GM19463 (cell line): ENCODE data around the gene NRP1.
"Not testable (repeated sequence)": the region's sequence is repeated elsewhere in the genome, so short reads cannot be mapped to it uniquely, and the experiment has no call there.

Source experiments
- ATAC-seq: cut with Tn5 transposase; IDR thresholded peaks from one replicate; pipeline ENCODE4 v1.9.1; 2021; ENCODE audit warnings: mild to moderate bottlenecking, moderate library complexity; ENCODE audit not compliant: unreplicated experiment

Gene NRP1

DNA sequence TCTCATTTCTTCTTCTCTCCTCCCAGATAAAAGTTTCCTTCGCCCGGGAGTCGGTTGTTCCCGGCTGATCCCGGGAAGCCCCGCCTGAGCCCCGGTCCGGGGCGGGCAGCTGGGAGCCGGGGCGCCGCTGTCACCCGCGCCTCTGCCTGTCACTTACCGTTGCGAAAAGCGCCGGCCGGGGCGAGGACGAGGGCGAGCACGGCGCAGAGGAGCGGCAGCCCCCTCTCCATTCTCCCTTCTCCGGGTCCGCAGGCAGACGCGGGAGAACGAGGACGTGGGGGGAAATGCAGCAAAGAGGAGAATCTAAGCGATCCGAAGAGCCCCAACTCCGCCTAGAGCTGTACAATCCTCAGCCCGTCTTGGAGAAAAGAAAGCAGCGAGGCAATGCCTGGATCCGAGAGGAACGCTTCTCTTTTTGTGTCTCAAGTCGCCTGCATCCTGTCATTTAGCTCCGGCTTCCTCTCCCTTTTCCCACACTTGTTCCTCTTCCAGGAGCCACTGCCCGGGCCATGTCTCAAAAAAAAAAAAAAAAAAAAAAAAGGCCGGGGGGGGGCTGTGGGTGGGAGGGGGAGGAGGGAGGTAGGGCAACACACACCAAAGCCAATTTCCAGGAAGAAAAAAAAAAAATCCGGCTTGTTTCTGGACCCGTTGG is at the start of gene NRP1:
Gene NRP1 (minus strand): TSS at position 515 of the 652 bp plus-strand sequence. CDS start 285 bp downstream, at position 230.
- ATAC-seq, result no peak

DNA sequence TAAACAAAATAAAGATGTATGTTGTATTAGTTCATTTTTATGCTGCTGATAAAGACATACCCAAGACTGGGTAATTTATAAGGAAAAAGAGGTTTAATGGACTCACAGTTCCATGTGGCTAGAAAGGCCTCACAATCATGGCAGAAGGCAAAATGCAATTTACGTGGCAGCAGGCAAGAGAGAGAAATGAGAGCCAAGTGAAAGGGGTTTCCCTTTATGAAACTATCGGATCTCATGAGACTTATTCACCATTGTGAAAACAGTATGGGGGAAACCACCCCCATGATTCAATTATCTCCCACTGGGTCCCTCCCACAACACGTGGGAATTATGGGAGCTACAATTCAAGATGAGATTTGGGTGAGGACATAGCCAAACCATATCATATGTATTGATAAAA is 49.7 kb upstream of the NRP1 start:
- ATAC-seq, result not testable (repeated sequence)

DNA sequence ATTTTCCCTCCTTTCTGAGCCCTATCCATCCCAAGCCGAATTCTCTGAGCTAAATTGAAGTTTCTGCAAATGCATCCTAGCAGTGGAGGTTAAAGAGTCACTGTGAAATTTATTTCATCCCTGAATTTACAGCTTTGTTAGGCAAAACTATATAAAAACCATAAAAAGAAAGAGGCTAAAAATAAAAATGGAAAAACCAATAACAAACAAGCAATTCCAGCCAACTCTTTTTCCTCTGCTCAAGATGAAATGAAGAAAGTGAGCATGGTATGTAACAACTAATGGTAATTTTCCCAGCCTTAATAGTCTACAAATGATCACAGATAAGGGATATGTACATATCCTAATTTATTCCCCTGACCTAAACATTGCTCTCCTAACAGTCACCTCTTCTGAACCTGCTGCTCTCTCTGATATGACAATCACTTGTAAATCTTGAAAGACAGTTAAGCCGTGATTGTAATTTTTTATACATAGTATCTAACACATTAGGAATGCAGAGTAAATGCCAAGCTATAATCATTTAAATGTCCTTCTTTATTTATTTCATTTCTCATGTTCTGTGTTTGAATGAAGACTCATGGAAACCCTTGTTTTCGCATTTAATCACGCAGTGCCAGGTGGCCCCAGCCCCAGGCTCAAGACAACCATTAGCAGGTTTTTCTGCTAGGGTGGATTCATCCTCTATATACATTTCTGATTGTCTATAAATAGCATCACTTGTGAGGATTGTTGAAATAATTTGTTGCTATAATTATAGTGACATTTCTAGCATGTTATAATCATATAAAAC is 48.6 kb upstream of the NRP1 start:
- no peak for ATAC-seq

DNA sequence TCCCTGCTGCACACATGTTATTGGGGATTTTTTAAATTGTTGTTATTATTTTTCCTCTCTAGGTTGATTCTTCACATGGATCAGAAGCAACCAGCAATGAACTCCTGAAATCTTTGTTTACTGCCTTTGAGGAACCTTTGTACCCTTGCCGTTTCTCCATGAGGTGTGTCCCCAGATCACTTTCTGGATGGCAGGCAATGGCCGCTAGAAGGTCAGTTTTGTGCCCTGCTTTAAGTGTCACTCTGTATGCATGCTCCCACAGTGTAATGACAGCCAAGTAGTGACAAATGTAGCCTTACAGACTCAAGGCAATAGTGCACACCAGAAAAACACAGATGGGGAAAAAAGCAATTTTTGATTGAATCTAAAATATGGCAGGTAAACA is 47.7 kb upstream of the NRP1 start:
- no peak for ATAC-seq

DNA sequence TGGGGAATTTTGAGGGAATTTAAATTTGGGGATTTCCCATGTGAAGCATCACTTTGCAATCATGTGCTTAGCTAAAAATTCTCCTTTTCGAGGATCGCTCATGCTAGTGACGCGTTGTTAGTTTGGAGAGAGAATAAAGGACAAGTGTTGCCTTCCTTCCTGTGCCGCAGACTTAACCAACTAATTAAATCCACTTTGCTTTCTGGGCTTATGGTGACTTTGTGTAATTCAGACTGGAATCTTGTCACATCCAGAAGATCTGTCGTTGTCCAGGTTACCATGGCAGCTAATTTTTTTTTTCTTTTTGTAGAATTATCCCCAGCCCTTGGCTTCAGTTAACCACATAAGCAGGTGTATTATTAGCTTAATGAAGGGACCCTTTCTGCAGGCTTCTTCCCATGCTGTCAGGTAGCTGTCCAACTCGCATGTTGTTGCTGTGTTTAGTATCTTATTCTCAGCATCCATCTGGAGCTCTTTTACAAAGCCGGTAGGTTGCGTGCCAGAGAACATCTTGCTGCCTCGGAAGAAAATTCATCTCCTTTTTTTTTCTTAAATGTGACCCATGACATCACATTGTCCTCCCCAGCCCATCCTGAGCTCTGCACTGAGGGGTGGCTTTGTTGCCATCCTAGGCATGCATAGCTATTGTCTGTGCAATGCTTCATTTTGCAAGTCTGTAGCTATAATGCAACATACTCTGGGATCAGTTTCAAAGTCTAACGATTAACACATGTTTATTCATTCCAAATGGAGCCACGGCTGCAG is 47.2 kb upstream of the NRP1 start:
- no peak for ATAC-seq

DNA sequence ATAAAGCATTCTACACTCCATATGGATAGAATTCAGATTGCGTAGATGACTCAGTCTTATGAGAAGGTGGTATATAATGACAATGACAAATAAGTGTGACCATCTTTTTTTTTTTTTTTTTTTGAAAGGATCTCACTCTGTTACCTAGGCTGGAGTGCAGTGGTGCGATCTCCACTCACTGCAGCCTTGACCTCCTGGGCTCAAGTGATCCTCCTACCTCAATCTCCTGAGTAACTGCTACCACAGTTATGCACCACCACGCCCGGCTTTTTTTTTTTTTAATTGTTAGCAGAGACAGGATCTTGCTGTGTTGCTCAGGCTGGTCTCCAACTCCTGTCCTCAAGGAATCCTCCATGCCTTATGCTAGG is 43.2 kb upstream of the NRP1 start:
- no peak for ATAC-seq

DNA sequence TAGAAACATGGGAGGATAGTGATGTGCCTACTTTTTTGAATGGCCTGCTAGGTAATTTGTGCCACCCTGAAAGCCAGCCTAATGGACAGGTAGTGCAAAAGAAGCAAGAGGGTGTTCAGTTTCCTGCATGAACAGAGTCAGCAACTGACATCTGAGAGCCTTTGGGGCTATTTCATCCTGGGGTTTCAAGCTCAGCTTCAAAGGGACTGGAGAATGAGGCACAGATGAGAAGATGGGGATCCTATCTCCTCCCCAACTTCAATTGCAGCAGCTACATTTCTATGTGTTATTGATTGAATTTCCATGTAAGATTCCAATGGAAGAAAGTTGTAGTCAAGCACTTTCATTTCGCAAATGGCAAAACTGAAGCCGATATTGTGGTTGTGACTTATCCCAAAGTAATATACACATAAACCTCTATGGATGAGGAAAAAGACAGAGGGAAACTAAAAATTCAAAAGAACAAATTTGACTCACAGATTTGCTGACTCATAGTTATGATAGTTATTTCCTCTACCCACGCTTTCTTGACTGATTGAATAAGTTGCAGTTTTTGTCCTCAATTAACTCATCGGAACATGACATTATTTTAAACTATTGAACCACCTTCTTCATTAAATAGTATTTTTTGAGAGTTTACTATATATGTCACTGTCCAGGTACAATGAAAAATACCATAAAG is 42.6 kb upstream of the NRP1 start:
- no peak for ATAC-seq

DNA sequence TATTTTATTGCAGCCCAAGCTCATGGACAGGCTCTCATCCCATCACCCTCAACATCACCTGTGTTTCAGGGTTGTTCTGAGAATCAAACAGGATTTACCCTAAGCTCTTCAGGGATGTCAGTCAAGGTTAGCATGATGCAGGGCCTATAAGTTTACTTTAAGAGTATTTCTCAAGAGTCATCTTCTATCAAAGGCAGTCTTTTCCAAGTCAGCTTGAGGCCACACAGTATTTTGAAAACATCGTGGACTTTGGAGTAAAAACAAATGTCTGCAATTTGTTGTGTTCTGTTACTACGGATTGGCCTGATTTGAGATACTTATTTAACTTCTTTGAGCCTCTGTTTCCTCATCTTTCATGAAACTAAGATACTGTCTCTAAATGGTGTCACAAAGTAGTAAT is 42.0 kb upstream of the NRP1 start:
- ATAC-seq, result no peak

DNA sequence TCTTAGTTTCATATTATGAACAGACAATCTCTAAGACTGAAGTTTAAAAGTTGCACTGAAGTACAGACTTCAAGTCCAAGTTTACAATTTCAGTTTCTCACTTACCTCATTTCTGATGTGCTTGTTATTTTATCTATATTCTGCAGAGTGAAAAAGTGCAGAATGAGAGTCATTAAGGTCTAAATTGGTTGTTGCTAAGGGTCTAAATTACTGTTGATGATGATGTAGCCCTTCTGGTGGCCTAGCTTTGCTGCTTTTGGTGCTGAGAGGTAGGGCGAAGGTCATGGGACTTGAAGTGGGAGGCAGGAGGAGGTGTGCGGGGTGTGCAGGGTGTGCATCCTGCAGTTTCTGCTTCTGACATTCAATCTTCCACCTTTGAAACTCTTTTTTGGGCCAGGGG is 38.8 kb upstream of the NRP1 start:
- ATAC-seq, result no peak

DNA sequence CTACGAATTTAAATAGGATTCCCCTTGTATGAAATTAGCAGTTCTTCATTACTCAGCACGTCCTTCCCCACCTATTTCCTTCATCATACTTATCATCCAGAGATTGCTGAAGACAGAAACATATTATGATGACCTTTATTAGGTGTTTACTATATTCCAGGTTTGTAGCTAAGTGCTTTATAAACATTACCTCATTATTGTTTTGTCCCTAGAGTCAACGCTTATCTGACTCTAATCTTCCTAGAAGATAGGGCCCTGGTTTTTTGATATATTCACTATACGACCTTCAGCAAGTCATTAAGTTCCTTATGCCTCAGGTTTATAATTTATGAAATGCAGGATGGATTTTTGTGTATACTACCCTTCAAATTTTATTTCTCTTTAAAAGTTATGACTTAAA is 36.8 kb upstream of the NRP1 start:
- ATAC-seq, result no peak

DNA sequence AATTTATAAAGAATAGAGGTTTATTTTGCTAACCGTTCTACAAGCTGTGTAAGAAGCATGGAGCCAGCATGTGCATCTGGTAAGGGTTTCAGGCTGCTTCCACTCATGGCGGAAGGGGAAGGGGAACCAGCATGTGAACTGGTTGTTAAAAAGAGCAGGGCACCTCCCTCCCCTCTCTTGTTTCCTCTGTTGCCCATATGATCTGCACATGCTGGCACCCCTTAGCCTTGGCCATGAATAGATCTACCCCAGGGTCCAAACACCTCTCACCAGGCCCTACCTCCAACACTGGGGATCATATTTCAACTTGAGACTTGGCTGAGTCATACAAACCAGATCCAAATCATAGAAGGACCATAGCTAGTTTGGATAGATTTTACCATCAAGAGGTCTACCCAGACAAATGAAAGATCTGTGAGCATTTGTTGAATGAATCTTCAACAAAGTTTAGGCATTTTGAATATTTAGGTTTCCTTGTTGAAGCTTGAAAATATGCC is 36.0 kb upstream of the NRP1 start:
- no peak for ATAC-seq

DNA sequence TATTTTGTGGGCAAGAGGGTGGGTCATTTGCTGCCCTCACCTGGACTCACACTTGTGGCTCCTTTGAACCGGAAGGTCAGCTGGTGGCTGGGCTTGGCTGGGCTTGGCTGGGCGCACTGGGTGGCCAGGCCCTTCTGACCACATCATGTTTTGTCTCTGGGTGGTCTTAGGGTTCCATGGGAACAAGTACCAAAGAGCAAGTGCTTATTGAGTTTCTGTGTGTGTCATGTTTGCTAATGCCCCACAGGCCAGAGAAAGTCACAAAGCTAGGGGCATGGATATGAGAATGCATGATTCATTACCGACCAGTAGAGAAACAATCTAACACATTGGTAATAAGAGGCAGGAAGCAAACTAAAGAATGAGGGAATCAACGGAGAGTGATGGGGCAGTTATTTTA is 33.6 kb upstream of the NRP1 start:
- ATAC-seq, result no peak

DNA sequence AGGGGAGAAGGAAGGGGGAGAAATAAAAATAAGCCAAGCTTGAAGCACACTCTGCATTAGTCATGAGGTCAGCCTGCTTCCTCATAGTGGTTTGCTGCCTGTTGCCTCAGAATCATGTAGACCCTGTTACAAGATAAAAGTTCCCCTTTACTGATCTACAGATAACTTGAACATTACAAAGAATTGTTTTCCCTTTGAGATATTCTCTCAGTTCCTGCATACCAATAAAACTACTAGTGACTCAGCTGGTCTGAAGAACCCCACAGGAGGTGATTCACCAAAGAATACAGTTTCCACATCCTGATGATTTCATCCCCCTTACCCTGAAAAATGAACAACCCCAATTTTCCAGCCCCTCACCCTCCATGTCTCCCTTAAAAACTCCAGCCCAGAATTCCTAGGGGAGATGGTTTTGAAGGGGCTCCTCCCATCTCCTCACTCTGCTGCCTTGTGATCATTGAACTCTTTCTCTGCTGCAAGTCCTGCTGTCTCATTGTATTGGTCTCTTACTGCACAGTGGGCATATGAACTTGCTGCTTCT is 31.5 kb upstream of the NRP1 start:
- no peak for ATAC-seq

DNA sequence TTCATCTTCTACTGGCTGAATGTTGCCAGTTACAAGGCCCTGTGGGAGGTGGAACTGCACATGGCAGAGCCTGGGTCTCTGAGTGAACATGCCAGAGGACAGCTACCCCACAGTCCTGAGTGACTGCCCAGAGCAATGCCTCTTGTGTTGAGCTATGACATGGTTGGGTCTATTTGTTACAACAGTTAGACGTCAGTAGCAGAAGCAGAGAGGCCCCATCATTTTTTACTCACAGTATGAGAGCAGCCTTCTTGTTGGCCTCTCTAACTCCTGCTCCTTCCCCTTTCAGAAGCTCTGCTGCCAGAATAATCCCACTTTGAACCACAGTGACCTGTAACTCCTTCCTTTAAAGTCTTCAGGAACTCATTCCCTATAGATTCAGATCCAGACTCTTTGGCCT is 30.8 kb upstream of the NRP1 start:
- ATAC-seq, result no peak

DNA sequence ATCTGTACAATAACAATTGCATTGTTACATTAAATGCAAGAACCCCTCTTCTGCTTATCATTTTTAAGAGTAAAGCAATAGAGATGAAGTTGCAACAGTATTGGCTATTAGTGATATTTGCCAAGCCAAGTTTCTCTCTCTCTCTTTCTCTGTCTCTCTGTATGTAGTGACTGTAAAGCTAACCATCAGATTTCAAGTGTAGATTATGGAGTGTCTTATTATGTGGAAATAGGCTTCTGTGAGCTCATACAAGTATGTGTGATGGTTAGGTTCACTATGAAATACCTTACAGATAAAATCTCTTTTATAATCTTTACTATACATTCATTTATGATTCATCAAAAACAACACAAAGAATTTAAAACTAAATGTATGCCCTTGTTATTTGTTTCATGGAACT is 28.6 kb upstream of the NRP1 start:
- ATAC-seq, result no peak

DNA sequence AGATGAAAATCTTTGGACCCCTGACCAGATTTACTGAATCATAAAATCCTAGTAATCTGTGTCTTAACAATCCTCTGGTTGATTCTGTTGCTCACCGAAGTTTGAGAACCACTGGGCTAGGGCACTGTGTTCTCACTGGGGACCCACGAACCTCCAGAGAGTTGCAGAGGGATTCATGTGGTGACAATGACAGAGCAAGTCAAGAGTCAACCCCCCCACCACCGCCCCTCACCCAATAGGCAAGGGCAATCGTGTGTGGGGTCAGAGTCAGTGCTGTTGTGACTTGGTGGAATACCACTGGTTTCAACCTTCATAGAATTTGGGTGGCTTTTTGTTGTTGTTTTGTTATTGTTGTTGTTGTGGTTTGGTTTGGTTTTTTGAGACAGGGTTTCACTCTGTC is 23.5 kb upstream of the NRP1 start:
- no peak for ATAC-seq

DNA sequence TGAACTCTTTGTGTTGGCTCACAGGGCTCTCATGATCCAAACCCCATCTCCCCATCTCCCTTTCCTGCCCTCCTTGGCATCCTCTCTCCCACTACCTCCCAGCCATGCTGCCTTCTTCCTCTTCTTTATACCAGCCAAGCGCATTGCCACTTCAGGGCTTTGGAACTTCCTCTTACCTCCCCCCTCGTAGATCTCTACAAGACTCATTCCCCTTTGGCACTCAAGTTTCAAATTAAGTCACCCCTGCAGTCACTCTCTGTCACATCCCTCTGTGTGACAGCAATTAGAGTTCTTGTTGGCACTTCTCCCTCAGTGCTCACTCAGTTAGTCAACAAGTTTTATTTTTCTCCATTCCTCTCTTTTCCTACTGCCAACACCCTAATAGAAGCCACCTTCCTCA is 20.8 kb upstream of the NRP1 start:
- ATAC-seq, result no peak

DNA sequence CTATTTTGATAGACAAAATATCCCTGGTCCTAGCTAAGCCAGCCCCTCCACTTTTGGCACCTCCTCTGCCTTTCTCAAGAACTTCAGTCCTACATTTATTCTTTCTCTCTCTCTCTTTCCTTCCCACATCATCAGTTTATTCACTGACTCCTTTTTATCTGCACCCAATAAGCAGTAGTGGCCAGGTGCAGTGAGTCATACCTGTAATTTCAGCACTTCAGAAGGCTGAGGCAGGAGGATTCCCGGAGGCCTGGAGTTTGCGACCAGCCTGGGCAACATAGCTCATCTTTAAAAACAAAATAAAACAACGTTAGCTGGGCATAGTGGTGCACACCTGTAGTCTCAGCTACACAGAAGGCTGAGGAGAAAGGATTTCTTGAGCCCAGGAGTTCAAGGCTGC is 19.4 kb upstream of the NRP1 start:
- no peak for ATAC-seq

DNA sequence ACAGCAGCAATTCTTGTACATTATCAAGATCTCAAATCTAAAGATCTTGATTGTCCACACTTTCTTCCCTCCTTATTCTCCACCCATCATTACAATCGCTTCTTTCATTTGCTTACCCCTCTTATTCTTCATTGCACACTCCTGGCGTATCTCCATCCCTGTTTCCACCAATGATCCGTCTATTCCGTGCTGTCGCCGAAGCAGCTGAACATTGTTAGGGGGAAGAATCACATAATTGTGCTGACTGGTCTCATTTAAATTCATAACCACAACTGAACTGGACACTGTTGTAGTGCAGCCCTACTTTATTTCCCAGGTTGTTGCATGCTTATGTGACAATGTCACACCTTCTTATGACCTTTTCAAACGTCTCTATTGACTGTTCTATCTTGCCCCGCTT is 18.9 kb upstream of the NRP1 start:
- ATAC-seq, result no peak

DNA sequence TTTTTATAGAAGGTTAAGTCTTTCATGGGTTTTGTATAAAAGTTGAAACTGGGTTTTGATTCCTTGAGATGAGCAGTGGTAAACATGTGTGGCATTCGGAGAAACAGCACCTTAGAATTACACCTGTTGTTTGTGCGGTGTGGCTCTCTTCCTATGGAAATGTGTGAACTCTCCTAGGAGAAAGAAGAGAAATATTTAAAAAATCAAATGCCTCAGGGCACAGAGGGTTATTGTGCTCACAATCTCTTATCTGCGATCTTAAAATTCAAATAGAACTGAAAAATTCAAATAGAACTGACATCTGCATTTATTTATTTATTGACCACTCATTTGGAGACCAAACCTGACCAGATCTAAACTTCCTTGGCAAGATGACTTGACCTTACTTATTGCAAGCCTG is 18.1 kb upstream of the NRP1 start:
- ATAC-seq, result no peak

DNA sequence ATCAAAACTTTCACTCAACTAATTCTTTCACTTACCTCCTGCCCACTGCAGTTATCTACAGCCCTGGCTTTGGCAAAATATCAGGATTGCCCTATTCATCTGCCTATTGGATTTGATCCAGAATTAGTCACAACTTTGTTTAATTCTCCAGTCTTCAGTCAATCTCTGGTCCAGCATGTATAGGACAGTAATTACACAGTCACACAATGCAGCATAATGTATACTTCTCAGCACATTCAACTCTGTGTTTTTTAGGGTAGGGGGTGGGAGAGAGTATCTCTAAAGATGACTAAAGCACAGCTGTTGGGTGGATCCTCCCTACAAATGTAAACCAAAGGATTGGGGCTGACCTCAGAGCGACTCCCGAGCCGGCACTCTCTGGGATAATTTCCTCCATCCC is 17.7 kb upstream of the NRP1 start:
- no peak for ATAC-seq
